Measurements from ENCODE around the gene ALDH4A1. TPM values are rescaled to one million over a fixed set of nuclear protein-coding genes. Genes with fewer than 3 reads are reported as not detected.

Gene ALDH4A1
- total RNA-seq, 4 donors from 2014 or later, result 25.1 to 29.5 (median 27.2) TPM

DNA sequence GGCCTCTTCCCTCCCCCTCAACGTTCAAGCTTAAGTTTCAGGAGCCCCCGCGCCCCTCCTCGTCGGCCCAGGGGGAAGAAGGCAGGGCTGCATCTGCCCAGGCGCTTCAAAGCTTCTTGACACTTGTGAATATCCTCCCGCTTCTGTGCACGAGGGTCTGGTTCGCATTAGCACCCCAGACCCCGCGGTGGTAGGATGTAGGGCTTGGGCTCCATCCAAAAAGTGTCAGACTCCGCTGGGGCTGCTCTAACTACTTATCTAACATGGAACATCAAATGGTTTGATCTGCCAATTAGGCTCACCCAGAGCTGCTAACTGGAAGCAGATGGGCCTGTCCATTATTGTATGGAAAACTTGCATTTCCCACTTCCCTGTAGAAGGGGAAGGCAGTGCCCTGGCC, 71.8 kb downstream of the ALDH4A1 start:
- H3K4me1 ChIP-seq, result no peaks in the 10 kb centered on the region
- peaks cover 0 to 4% (median 0%) of the 10 kb centered on the region in 4 donors for H3K9me3 ChIP-seq
- WGBS, result 60% methylated on average over 4 of the region's 12 CpGs
- no peak overlapping the region for H3K4me3 ChIP-seq
- intact Hi-C loops (cut with DNase I), result no loop called here
- DNase-seq (ENCODE audit: extremely low spot score), result no peak
- no peaks in the 10 kb centered on the region for H3K36me3 ChIP-seq
- H3K27ac ChIP-seq (replicated peaks in 1 of 4), result no peak overlapping the region
- TF ChIP-seq POLR2AphosphoS5 (IDR thresholded peaks at IDR 0.05) (no peak), POLR2A (IDR thresholded peaks at IDR 0.05; ENCODE audit: low read depth) (no peak), EP300 (IDR thresholded peaks at IDR 0.05) (no peak)
- TF ChIP-seq, protein P1, sequence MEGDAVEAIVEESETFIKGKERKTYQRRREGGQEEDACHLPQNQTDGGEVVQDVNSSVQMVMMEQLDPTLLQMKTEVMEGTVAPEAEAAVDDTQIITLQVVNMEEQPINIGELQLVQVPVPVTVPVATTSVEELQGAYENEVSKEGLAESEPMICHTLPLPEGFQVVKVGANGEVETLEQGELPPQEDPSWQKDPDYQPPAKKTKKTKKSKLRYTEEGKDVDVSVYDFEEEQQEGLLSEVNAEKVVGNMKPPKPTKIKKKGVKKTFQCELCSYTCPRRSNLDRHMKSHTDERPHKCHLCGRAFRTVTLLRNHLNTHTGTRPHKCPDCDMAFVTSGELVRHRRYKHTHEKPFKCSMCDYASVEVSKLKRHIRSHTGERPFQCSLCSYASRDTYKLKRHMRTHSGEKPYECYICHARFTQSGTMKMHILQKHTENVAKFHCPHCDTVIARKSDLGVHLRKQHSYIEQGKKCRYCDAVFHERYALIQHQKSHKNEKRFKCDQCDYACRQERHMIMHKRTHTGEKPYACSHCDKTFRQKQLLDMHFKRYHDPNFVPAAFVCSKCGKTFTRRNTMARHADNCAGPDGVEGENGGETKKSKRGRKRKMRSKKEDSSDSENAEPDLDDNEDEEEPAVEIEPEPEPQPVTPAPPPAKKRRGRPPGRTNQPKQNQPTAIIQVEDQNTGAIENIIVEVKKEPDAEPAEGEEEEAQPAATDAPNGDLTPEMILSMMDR (IDR thresholded peaks at IDR 0.05), result no peak
- H3K27me3 ChIP-seq, result peaks cover 0 to 64% (median 2%) of the 10 kb centered on the region in 4 donors

DNA sequence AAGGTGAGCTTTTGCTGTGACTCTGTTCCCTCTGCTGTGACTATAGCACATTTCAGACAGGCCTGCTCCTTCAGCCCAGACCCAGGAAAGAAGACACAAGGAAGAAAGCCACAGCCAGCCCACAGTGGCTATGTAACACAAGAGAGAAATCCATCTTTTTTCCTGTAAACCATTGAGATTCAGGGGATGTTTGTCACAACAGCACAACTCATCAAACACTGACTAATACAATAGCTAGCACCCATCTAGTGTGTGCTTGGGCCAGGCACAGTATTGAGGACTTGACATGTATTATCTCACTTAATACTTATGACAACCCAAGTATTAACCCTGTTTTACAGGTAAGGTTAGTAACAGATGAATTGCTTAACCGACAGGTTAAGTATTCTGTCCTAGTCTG, 72.7 kb downstream of the ALDH4A1 start:
- Histone ChIP-seq H3K27ac (replicated peaks in 1 of 4) (no peak overlapping the region), H3K4me1 (no peaks in the 10 kb centered on the region), H3K27me3 (peaks cover 0 to 56% (median 0%) of the 10 kb centered on the region in 4 donors), H3K9me3 (peaks cover 0 to 4% (median 0%) of the 10 kb centered on the region in 4 donors), H3K4me3 (no peak overlapping the region), H3K36me3 (no peaks in the 10 kb centered on the region)
- TF ChIP-seq EP300 (IDR thresholded peaks at IDR 0.05) (no peak), POLR2A (IDR thresholded peaks at IDR 0.05; ENCODE audit: low read depth) (no peak), POLR2AphosphoS5 (IDR thresholded peaks at IDR 0.05) (no peak)
- TF ChIP-seq, protein P1 (IDR thresholded peaks at IDR 0.05), result no peak
- intact Hi-C loops (cut with DNase I), result no loop called here
- DNase-seq (ENCODE audit: extremely low spot score), result no peak
- WGBS, result 100% methylated on average over 1 of the region's 1 CpG

DNA sequence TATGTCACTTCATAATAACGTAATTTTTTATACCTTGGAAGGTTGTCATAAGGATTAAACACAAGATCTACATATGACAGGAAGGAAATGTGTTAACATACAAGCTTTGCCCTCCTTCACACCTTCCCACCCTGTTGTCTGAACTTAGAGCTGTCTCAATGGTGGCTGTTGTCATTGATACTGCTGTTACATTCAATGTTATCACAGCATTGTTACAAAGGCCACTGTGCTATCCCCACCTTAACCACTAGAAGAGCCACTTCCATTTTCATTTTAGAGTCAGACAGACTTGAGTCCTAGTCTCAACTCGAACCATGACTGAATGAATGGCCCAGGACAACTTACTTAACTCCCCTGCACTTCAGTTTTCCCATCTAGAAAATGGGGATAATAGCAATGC, 74.1 kb downstream of the ALDH4A1 start:
- H3K27ac ChIP-seq (replicated peaks in 1 of 4), result no peak overlapping the region
- H3K9me3 ChIP-seq, result peaks cover 0 to 4% (median 0%) of the 10 kb centered on the region in 4 donors
- H3K4me1 ChIP-seq, result no peaks in the 10 kb centered on the region
- WGBS, result 42% methylated on average over 2 of the region's 2 CpGs
- H3K4me3 ChIP-seq, result no peak overlapping the region
- intact Hi-C loops (cut with DNase I), result no loop called here
- H3K36me3 ChIP-seq, result no peaks in the 10 kb centered on the region
- no peak for TF ChIP-seq EP300 (IDR thresholded peaks at IDR 0.05)
- no peak for TF ChIP-seq POLR2AphosphoS5 (IDR thresholded peaks at IDR 0.05)
- TF ChIP-seq, protein P1 (IDR thresholded peaks at IDR 0.05), result no peak
- TF ChIP-seq POLR2A (IDR thresholded peaks at IDR 0.05; ENCODE audit: low read depth), result no peak
- no peak for DNase-seq (ENCODE audit: extremely low spot score)
- H3K27me3 ChIP-seq, result peaks cover 0 to 48% (median 0%) of the 10 kb centered on the region in 4 donors

DNA sequence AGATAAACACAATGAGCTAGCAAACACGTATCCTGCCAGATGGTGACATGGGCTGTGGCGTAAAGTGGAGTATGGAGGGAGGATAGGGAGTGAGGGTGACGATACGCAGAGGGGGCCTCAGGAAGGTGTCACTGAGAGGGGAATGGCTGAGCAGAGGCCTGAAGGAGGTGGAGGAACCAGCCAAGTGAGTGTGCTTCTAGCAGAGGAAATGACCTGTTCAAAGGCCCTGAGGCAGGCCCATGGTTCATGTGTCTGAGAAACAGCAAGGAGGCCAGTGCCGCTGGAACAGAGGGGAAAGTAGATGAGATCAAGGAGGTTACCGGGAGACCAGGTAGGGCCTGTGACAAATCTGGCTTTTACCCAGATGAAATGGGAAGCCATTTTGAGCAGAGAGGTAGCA, 78.9 kb downstream of the ALDH4A1 start:
- TF ChIP-seq POLR2A (IDR thresholded peaks at IDR 0.05; ENCODE audit: low read depth), result no peak
- TF ChIP-seq EP300 (IDR thresholded peaks at IDR 0.05), result no peak
- TF ChIP-seq, protein P1 (IDR thresholded peaks at IDR 0.05), result no peak
- TF ChIP-seq POLR2AphosphoS5 (IDR thresholded peaks at IDR 0.05), result no peak
- no peak for DNase-seq (ENCODE audit: extremely low spot score)
- Histone ChIP-seq H3K27ac (replicated peaks in 1 of 4) (no peak overlapping the region), H3K36me3 (no peaks in the 10 kb centered on the region), H3K9me3 (peaks cover 0 to 4% (median 0%) of the 10 kb centered on the region in 4 donors), H3K4me1 (peaks cover 0 to 8% (median 6%) of the 10 kb centered on the region in 4 donors), H3K27me3 (peaks cover 0 to 55% (median 10%) of the 10 kb centered on the region in 4 donors), H3K4me3 (no peak overlapping the region)
- 88% methylated on average over 6 of the region's 6 CpGs for WGBS
- intact Hi-C loops (cut with DNase I), result no loop called here

Small RNAs within 50 kb of the gene (small RNA-seq; reads per million reads assigned to genes)
- gene MIR1290 (0 reads per million in 3 donors), gene MIR4695 (0 reads per million in 3 donors)

Other genes with a start within 250 kb of the ALDH4A1 start
- gene TAS1R2, start 42.9 kb downstream of the ALDH4A1 start, total RNA-seq, result not detected
- gene IFFO2, start 54.1 kb upstream of the ALDH4A1 start, total RNA-seq, result 10 to 100 TPM in 3 of 4 donors, 1 to 10 TPM in 1; 9.6 to 40.3 (median 16.3) TPM

Data from esophagus muscularis mucosa (tissue), 4 donors.